HG03103 (cell line): ENCODE results near the gene TCP11L1.
"Not testable (repeated sequence)": the region's sequence is repeated elsewhere in the genome, so short reads cannot be mapped to it uniquely, and the experiment has no call there.

Experiments
- ATAC-seq: cut with Tn5 transposase; IDR thresholded peaks from one replicate; pipeline ENCODE4 v1.9.1; 2021; ENCODE audit warnings: low read depth; ENCODE audit not compliant: unreplicated experiment

TCP11L1 gene

GRCh38 chr11:33064866-33065265, 25.5 kb downstream of the TCP11L1 start:
- ATAC-seq = no peak

GRCh38 chr11:33065445-33066178, 26.2 kb downstream of the TCP11L1 start:
- ATAC-seq = no peak

GRCh38 chr11:33067294-33067693, 27.9 kb downstream of the TCP11L1 start:
- ATAC-seq = no peak

GRCh38 chr11:33068611-33069340, 29.4 kb downstream of the TCP11L1 start:
- no peak for ATAC-seq

DNA sequence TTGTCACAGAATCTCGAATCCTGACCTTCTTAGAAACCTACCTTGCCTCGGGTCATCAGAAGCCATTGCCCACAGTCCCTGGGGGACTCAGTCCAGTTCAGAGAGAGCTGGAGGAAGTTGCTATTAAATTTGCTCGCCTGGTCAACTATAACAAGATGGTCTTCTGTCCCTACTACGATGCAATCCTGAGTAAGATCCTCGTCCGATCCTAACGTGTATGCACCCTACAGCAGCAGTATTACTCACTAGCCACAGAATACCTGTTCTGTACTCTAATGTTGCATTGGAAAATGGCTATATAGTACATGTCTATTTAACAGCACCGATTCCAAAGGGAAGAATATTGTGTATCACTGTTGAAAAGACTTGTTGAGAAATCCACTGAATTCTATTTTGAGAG, 33.1 kb downstream of the TCP11L1 start:
- no peak for ATAC-seq

DNA sequence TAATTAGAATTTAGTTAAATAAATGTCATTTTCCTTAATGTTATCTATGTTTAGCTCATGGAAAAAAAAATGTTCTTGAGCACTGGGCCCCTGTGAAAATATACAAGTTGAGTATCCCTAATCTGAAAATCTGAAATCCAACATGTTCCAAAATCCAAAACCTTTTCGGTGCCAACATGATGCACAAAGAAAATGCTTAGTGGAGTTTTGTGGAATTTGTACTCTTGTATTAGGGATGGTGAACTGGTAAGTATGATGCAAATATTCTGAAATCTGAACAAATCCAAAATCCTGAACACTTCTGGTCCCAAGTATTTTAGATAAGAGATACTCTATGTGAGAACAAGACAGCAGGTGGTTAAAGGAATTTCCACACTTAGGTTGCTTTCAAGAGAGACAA, 44.5 kb downstream of the TCP11L1 start:
- no peak for ATAC-seq

- no peak for ATAC-seq
Measured at GRCh38 chr11:33086017-33086416, 46.6 kb downstream of the TCP11L1 start.

GRCh38 chr11:33089776-33090175, 50.4 kb downstream of the TCP11L1 start:
- no peak for ATAC-seq

- ATAC-seq = no peak
Measured at GRCh38 chr11:33094157-33094556, 54.8 kb downstream of the TCP11L1 start.

GRCh38 chr11:33103836-33104235, 64.5 kb downstream of the TCP11L1 start:
- no peak for ATAC-seq

GRCh38 chr11:33109294-33109895, 70.0 kb downstream of the TCP11L1 start:
- ATAC-seq = no peak

- no peak for ATAC-seq
Measured at GRCh38 chr11:33110083-33110482, 70.7 kb downstream of the TCP11L1 start.

- no peak for ATAC-seq
Measured at GRCh38 chr11:33116535-33116934, 77.2 kb downstream of the TCP11L1 start.

- not testable (repeated sequence) for ATAC-seq
Measured at GRCh38 chr11:33122696-33123095, 83.3 kb downstream of the TCP11L1 start.
